Stomach (tissue), 4 donors: ENCODE data around the gene MCHR1.

Experiments
- CTCF ChIP-seq, 7 experiments: fragments of 450-650 bp in 4 of 7; fragments of 200-600 bp in 3 of 7; sonication (generic) in 3 of 7; IDR thresholded peaks; one replicate each; pipeline ENCODE4 v1.5.1; 2016 to 2019; ENCODE audit warnings: antibody characterized with exemption in 7 of 7, control low read depth in 2 of 7, mild to moderate bottlenecking in 1 of 7
- POLR2AphosphoS5 ChIP-seq, 3 donors: sonication (generic); formaldehyde crosslinking; IDR thresholded peaks; one replicate each; pipeline ENCODE4 v1.6.1; 2016; ENCODE audit warnings: antibody characterized with exemption in 3 of 3

- TF ChIP-seq CTCF (IDR thresholded peaks at IDR 0.05) (no peak), POLR2AphosphoS5 (IDR thresholded peaks at IDR 0.05) (no peak)
Measured at GRCh38 chr22:40666151-40666848, 13.0 kb upstream of the MCHR1 start.
